ENCODE data around the gene OSER1.
A peak's percentile ranks its signal among the peaks of the same experiment; 100 is the strongest.

The OSER1 gene

GRCh38 chr20:44228465-44229258, 18.1 kb upstream of the OSER1 start:
- no peak for DNase-seq (ENCODE audit: extremely low read depth in 1 of 2, low read depth in 1 of 2)

- DNase-seq (ENCODE audit: extremely low read depth in 1 of 2, low read depth in 1 of 2), result no peak
Measured at GRCh38 chr20:44224637-44225036, 14.1 kb upstream of the OSER1 start.

- no peak for DNase-seq (ENCODE audit: extremely low read depth in 1 of 2, low read depth in 1 of 2)
Measured at GRCh38 chr20:44223721-44224120, 13.2 kb upstream of the OSER1 start.

- DNase-seq (ENCODE audit: extremely low read depth in 1 of 2, low read depth in 1 of 2), result no peak
Measured at GRCh38 chr20:44222633-44223368, 12.2 kb upstream of the OSER1 start.

- DNase-seq (ENCODE audit: extremely low read depth in 1 of 2, low read depth in 1 of 2), result no peak
Measured at GRCh38 chr20:44222027-44222426, 11.5 kb upstream of the OSER1 start.

GRCh38 chr20:44221368-44221954, 10.9 kb upstream of the OSER1 start:
- DNase-seq (ENCODE audit: extremely low read depth in 1 of 2, low read depth in 1 of 2), result no peak

- no peak for DNase-seq (ENCODE audit: extremely low read depth in 1 of 2, low read depth in 1 of 2)
Measured at GRCh38 chr20:44219791-44220190, 9.2 kb upstream of the OSER1 start.

GRCh38 chr20:44219170-44219730, 8.7 kb upstream of the OSER1 start:
- DNase-seq (ENCODE audit: extremely low read depth in 1 of 2, low read depth in 1 of 2), result no peak

GRCh38 chr20:44218446-44218845, 7.9 kb upstream of the OSER1 start:
- DNase-seq (ENCODE audit: extremely low read depth in 1 of 2, low read depth in 1 of 2), result no peak

GRCh38 chr20:44217342-44218092, 6.9 kb upstream of the OSER1 start:
- DNase-seq (ENCODE audit: extremely low read depth in 1 of 2, low read depth in 1 of 2), result no peak

GRCh38 chr20:44215125-44215524, 4.6 kb upstream of the OSER1 start:
- DNase-seq (ENCODE audit: extremely low read depth in 1 of 2, low read depth in 1 of 2), result peak in 1 of 2 donors; percentile 65

- DNase-seq (ENCODE audit: extremely low read depth in 1 of 2, low read depth in 1 of 2), result no peak
Measured at GRCh38 chr20:44212792-44213191, 2.2 kb upstream of the OSER1 start.

- DNase-seq (ENCODE audit: extremely low read depth in 1 of 2, low read depth in 1 of 2), result no peak
Measured at GRCh38 chr20:44211177-44212039, 837 bp upstream of the OSER1 start.

- no peak for DNase-seq (ENCODE audit: extremely low read depth in 1 of 2, low read depth in 1 of 2)
Measured at GRCh38 chr20:44209686-44210405, 725 bp downstream of the OSER1 start.

GRCh38 chr20:44208770-44209169, 1.8 kb downstream of the OSER1 start:
- no peak for DNase-seq (ENCODE audit: extremely low read depth in 1 of 2, low read depth in 1 of 2)

- no peak for DNase-seq (ENCODE audit: extremely low read depth in 1 of 2, low read depth in 1 of 2)
Measured at GRCh38 chr20:44208165-44208564, 2.4 kb downstream of the OSER1 start.

- no peak for DNase-seq (ENCODE audit: extremely low read depth in 1 of 2, low read depth in 1 of 2)
Measured at GRCh38 chr20:44207126-44207723, 3.3 kb downstream of the OSER1 start.

- DNase-seq (ENCODE audit: extremely low read depth in 1 of 2, low read depth in 1 of 2), result no peak
Measured at GRCh38 chr20:44206132-44206531, 4.4 kb downstream of the OSER1 start.

GRCh38 chr20:44204832-44205215, 5.7 kb downstream of the OSER1 start:
- DNase-seq (ENCODE audit: extremely low read depth in 1 of 2, low read depth in 1 of 2), result no peak
